Smooth muscle cell (in vitro differentiated cells): ENCODE measurements around the gene MAPT. TPM values are rescaled to one million over a fixed set of nuclear protein-coding genes. Genes with fewer than 3 reads are reported as not detected.

Experiments used
- DNase-seq: peaks from one replicate; lab custom pipeline; 2025; ENCODE audit not compliant: unreplicated experiment; lab: John Stamatoyannopoulos, UW
- H2AFZ ChIP-seq: fragments of 200-600 bp; sonication (generic); 2 replicates; pipeline ENCODE4 v1.6.0; 2016; ENCODE audit warnings: antibody characterized with exemption, low read depth, mild to moderate bottlenecking
- H3F3A ChIP-seq: fragments of 200-600 bp; sonication (generic); 2 replicates; pipeline ENCODE4 v1.6.0; 2017; ENCODE audit warnings: antibody characterized with exemption, low read depth
- H3K27ac ChIP-seq: fragments of 200-600 bp; sonication (generic); 2 replicates; pipeline ENCODE4 v1.5.1; 2016; ENCODE audit warnings: low read depth, mild to moderate bottlenecking
- H3K27me3 ChIP-seq: fragments of 200-600 bp; sonication (generic); 2 replicates; pipeline ENCODE4 v1.6.1; 2016; ENCODE audit warnings: low read depth, mild to moderate bottlenecking
- H3K36me3 ChIP-seq: fragments of 200-600 bp; sonication (generic); 2 replicates; pipeline ENCODE4 v1.5.1; 2016; ENCODE audit warnings: low read depth
- H3K4me1 ChIP-seq: fragments of 200-600 bp; sonication (generic); 2 replicates; pipeline ENCODE4 v1.5.1; 2016; ENCODE audit warnings: low read depth
- H3K4me2 ChIP-seq: fragments of 200-600 bp; sonication (generic); 2 replicates; pipeline ENCODE4 v1.6.0; 2016; ENCODE audit warnings: mild to moderate bottlenecking
- H3K4me3 ChIP-seq: fragments of 200-600 bp; sonication (generic); 2 replicates; pipeline ENCODE4 v1.5.1; 2016; ENCODE audit warnings: mild to moderate bottlenecking
- H3K79me2 ChIP-seq: fragments of 200-600 bp; sonication (generic); 2 replicates; pipeline ENCODE4 v1.6.0; 2016; ENCODE audit warnings: low read depth, mild to moderate bottlenecking
- H3K9ac ChIP-seq: fragments of 200-600 bp; sonication (generic); 2 replicates; pipeline ENCODE4 v1.6.0; 2016; ENCODE audit warnings: low read depth
- H3K9me3 ChIP-seq: fragments of 200-600 bp; sonication (generic); replicated peaks from 2 replicates; pipeline ENCODE4 v1.5.1; 2016; ENCODE audit warnings: low read depth
- H4K20me1 ChIP-seq: fragments of 200-600 bp; sonication (generic); 2 replicates; pipeline ENCODE4 v1.6.0; 2016; ENCODE audit warnings: low read depth
- CTCF ChIP-seq: fragments of 200-600 bp; sonication (generic); IDR thresholded peaks from 2 replicates; pipeline ENCODE4 v1.5.1; 2017; ENCODE audit warnings: borderline replicate concordance, mild to moderate bottlenecking, antibody characterized with exemption; ENCODE audit not compliant: insufficient read depth, poor library complexity, severe bottlenecking
- WGBS: methylation state at CpG from one replicate; pipeline ENCODE4 v1.1.7; 2016; ENCODE audit warnings: low lambda C conversion rate; 5-methylcytosine and 5-hydroxymethylcytosine counted together
- polyA plus RNA-seq: library from polyadenylated mRNA; unstranded; fragments of >200 nt; fragmentation: Nextera tagmentation; extraction: Ambion mirVana; gene quantifications from 2 replicates; pipeline ENCODE4 v1.2.1, GENCODE V29; 2016
- total RNA-seq: library from RNA; depleted of rRNA; stranded (reverse); fragments of >200 nt; gene quantifications from 2 replicates; pipeline ENCODE4 v1.2.3, GENCODE V29; 2014

MAPT gene
- total and polyA plus RNA-seq, 2 experiments from 2014 or later: 0.49 to 1.7 TPM

- no peaks in the 10 kb centered on the region for H3F3A ChIP-seq
- H4K20me1 ChIP-seq: no peaks in the 10 kb centered on the region
- no peak overlapping the region for H2AFZ ChIP-seq
- peaks cover 5% of the 10 kb centered on the region for H3K4me1 ChIP-seq
- H3K4me3 ChIP-seq: no peak overlapping the region
- DNase-seq: no peak
- H3K9ac ChIP-seq: no peak overlapping the region
- H3K27me3 ChIP-seq: no peaks in the 10 kb centered on the region
- H3K36me3 ChIP-seq: no peaks in the 10 kb centered on the region
- H3K27ac ChIP-seq: no peak overlapping the region
- H3K79me2 ChIP-seq: no peaks in the 10 kb centered on the region
- H3K9me3 ChIP-seq: peaks cover 5% of the 10 kb centered on the region
- H3K4me2 ChIP-seq: no peak overlapping the region
- no peak for TF ChIP-seq CTCF
- 55% methylated on average over 3 of the region's 3 CpGs for WGBS
Measured at GRCh38 chr17:45908460-45908859, 14.1 kb downstream of the MAPT start.

- Histone ChIP-seq H3K4me2 (no peak overlapping the region), H3K27ac (no peak overlapping the region), H3K4me3 (no peak overlapping the region), H3K27me3 (no peaks in the 10 kb centered on the region), H3K9me3 (peaks cover 5% of the 10 kb centered on the region), H3F3A (no peaks in the 10 kb centered on the region), H2AFZ (no peak overlapping the region), H4K20me1 (no peaks in the 10 kb centered on the region), H3K4me1 (peaks cover 5% of the 10 kb centered on the region), H3K9ac (no peak overlapping the region), H3K79me2 (no peaks in the 10 kb centered on the region), H3K36me3 (no peaks in the 10 kb centered on the region)
- TF ChIP-seq CTCF: no peak
- WGBS: 80% methylated on average over 8 of the region's 8 CpGs
- no peak for DNase-seq
Measured at GRCh38 chr17:45908935-45909334, 14.6 kb downstream of the MAPT start.

GRCh38 chr17:45910667-45911066 is 16.3 kb downstream of the MAPT start:
- 91% methylated on average over 3 of the region's 3 CpGs for WGBS

More at GRCh38 chr17:45910667-45911066, 16.3 kb downstream of the MAPT start:
- H2AFZ ChIP-seq: no peak overlapping the region
- no peaks in the 10 kb centered on the region for H3K36me3 ChIP-seq
- DNase-seq: no peak
- no peak overlapping the region for H3K4me3 ChIP-seq
- H3K9ac ChIP-seq: no peak overlapping the region
- no peaks in the 10 kb centered on the region for H3K79me2 ChIP-seq
- no peak for TF ChIP-seq CTCF
- H3F3A ChIP-seq: no peaks in the 10 kb centered on the region
- H3K4me1 ChIP-seq: peaks cover 5% of the 10 kb centered on the region
- H3K27ac ChIP-seq: no peak overlapping the region
- H3K27me3 ChIP-seq: no peaks in the 10 kb centered on the region
- no peaks in the 10 kb centered on the region for H4K20me1 ChIP-seq
- peaks cover 5% of the 10 kb centered on the region for H3K9me3 ChIP-seq
- H3K4me2 ChIP-seq: no peak overlapping the region
